Activated CD4-positive, alpha-beta T cell treated with anti-CD3 and anti-CD28 coated beads, Interleukin-2, Interleukin-4, amounts not matched to agents 100 ng/mL and 50 ng/mL, durations not matched to agents 16 hours and 8 hours (primary cell): ENCODE results near the gene PLAU.
"Not testable (repeated sequence)": the region's sequence is repeated elsewhere in the genome, so short reads cannot be mapped to it uniquely, and the experiment has no call there.

ENCODE experiments used
- DNase-seq: peaks from one replicate; pipeline ENCODE4 v3.0.0-alpha.2; 2020; ENCODE audit warnings: low spot score

The PLAU gene

DNA sequence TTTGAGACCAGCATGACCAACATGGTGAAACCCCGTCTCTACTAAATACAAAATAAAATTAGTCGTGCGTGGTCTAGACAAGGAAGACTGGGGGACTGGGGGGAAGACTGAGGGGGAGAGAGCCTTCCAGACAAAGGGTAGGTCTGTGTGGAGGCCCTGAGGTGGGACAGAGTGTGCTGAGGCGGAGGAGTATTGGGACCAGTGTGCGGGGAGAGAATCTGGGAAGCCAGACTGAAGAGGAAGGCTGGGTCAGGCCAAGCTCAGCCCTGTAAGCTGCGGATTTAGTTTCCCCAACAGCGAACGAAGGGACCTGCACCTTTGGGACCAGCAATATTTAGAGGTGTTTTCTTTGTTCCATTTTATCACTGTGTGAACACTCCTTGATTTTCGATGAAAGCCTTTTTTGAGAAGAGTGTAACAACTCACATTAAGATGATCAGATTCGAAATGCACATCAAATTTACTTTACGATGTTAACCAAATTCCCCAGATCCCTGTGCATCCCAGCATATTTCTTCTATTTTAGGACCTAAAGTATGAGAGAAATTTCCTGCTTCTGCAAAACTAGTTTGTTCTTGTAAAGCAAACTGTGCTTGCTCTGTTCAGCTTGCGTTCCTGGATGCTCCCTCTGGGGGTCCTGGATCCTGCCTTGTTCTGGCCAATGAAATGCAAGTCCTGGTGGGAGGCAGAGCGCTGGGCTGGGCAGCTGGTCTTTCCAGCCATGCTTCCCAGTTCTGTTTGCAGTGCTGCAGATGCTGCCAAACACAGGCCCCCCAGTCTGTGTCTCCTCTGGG, 39.4 kb downstream of the PLAU start:
- no peak for DNase-seq

DNA sequence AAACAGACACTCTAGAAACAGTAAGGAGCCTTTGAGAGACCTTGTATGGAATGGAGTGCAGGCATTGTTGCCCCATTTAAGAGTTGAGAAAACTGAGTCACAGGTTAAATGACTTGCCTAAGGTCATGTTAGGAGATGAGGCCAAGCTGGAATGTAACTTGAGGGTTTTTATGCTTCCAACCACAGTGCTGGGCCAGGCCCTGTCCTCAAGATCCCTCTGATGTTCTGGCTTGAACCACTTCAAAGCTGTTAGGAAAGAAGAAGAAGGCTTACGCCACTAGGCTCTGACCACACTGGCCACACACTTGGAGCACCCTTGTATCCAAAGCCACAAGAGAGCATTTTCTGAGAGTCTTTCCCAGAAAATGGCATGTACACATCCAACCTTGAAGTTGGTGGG, 42.7 kb downstream of the PLAU start:
- DNase-seq = no peak

DNA sequence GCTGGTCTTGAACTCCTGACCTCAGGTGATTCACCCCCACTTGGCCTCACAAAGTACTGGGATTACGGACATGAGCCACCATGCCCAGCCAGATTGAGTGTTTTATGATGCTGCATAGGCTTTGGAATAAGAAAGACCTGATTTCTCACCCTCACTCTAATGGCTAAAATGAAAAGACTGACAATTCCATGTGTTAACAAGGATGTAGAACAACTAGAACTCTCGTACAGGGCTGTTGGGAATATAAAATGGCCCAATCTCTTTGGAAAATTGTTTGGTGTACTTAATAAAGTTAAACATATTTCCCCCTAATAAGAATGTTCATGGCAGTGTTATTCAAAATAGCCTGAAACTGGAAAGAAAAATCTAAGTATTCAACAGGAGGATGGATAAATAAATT, 43.8 kb downstream of the PLAU start:
- DNase-seq = no peak

DNA sequence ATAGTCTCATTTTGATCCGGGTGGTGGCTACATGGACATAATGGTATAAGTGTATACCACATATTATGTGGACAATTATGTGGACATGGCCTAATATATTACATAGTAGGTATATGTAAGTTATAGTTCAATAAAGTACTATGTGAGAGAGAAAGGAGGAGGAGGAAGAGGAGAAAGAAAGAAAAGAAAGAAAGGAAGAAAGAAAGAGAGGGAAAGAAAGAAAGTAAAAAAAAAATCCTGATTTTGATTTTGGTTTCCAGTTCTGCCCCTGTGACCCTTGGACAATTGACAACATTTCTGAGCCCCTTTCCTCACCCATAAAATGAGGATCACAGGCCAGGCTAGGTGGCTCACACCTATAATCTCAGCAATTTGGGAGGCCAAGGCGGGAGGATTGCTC, 44.8 kb downstream of the PLAU start:
- no peak for DNase-seq

DNA sequence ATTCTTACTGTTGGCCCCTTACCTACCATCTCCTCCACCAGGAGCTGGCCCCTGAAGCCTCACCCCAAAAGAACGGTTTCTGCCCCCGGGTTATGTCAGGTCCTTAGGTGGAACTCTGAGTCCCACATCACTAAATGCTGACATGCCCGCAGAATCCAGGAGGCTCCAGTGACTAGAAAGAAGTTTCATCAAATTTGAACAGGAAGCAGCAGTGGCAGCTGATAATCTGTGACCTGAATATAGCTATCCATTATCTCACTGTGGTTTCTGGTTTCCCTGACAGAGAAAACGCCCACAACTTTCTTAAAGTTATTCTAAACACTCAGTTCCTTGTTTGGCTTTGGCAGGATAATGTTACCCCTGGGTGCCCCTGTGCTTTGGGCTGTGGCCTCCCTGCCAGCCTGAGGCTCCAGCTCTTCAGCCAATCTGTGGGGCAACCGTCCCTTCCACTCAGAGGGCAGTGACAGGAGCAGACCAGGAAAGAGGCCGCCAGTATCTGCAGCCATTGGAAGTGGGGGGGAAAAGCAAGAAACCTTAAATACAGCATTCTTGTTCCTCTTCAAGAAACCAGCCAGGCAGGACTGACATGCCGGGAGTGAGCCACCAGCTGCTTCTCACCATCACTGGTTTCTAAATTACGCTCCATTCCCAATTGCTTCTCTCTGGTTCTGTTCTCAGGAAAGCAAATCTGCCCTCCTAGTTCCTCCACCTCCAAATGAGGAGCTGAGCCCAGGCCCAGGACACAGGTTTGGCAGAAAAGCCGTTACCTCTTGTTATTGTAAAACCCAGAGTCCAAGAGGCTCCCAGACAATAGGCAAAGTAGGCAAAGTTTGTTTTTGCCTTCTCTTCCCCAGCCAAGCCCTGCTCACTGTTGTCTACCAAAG, 45.8 kb downstream of the PLAU start:
- DNase-seq = peak; percentile 69

DNA sequence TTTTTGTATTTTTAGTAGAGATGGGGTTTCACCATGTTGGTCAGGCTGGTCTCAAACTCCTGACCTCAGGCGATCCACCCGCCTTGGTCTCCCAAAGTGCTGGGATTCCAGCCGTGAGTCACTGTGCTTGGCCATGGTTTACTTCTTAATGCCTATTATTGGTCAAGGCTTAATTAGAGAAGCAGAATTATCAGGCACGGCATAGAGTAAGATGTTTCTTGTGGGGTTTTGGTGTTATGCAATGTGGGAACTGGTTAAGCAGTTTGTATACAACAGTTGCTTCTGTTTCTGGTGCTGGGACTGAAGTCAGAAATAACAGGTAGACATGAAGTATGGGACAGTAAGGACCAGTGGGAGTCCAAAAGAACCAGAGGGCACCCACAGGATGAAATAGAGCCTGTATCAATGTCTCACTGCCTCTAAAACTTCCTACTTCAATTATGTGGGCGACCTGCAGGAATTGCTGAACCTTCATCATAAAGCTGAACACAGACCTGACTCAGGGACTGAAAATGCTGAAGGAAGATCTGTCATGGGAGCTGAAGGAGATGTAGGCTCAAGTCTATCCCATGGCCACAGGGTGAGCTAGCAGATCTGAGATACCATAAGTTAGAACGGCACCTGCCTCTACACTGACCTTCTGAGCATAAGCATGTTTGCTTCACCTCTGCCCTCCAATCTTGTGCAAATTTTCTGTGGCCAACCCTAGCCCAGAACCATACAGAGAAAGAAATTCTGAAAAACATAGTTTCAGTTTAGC, 48.7 kb downstream of the PLAU start:
- no peak for DNase-seq

DNA sequence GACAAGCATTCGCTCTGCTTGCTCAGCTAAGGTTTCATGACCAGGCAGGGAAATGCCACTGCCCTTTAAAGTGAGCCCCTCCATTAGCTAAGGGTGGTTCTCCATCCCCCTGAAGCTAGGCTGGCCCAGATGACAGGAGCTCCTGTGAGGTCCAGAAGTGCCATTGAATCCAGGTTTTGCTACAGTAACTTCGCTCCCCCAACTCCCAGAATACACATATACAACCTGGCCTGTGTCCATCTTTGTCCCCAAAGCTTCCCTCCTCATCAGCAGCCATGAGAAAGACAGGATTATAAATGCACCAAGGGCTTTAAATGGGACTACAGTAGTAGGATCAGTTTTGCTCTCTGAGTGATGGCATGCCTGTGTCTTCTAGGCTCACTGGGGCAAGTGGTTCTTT, 51.5 kb downstream of the PLAU start:
- DNase-seq = no peak

DNA sequence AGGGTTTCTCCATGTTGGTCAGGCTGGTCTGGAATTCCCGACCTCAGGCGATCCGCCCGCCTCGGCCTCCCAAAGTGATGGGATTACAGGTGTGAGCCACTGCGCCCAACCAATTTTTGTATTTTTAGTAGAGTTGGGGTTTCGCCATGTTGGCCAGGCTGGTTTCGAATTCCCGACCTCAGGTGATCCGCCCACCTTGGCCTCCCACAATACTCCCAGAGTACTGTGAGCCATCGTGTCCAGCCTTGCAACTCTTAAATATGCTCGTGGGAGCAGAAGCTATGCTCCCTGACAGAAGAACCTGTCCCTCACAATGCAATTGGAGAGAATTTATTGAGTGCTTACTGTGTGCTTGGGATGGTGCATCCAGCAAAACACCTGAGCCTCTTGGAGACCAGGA, 52.6 kb downstream of the PLAU start:
- DNase-seq = not testable (repeated sequence)

DNA sequence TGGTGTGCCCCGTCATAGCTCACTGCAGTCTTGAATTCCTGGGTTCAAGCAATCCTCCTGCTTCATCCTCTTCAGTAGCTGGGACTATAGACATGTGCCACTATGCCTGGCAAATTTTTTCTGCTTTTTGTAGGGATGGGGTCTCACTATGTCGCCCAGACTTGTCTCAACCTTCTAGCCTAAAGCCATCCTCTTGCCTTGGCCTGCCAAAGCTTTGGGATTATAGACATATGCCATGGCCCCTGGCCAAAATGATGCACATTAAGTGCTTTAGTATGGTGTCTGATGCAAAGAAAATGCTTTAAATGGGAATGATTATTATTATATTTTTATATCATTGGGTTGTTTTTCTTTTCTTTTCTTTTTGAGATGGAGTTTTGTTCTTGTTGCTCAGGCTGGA, 53.8 kb downstream of the PLAU start:
- DNase-seq = no peak

DNA sequence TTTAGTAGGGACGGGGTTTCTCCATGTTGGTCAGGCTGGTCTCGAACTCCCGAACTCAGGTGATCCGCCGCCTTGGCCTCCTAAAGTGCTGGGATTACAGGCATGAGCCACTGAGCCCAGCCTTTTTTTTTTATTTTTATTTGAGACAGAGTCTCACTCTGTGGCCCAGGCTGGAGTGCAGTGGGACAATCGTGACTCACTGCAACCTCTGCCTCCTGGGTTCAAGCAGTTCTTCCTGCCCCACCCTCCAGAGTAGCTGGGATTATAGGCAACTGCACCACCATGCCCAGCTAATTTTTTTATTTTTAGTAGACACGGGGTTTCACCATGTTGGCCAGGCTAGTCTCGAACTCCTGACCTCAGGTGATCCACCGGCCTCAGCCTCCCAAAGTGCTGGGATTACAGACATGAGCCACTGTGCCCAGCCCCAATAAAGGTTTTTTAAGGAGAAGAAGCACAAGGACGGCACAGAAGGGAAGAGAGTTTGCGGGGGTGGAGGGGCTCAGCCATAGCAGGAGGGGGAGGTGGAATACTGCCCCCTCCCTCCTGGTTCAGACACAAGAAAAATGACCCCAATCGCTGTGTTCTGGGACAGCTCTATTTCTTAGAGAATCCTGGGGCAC, 54.4 kb downstream of the PLAU start:
- not testable (repeated sequence) for DNase-seq

DNA sequence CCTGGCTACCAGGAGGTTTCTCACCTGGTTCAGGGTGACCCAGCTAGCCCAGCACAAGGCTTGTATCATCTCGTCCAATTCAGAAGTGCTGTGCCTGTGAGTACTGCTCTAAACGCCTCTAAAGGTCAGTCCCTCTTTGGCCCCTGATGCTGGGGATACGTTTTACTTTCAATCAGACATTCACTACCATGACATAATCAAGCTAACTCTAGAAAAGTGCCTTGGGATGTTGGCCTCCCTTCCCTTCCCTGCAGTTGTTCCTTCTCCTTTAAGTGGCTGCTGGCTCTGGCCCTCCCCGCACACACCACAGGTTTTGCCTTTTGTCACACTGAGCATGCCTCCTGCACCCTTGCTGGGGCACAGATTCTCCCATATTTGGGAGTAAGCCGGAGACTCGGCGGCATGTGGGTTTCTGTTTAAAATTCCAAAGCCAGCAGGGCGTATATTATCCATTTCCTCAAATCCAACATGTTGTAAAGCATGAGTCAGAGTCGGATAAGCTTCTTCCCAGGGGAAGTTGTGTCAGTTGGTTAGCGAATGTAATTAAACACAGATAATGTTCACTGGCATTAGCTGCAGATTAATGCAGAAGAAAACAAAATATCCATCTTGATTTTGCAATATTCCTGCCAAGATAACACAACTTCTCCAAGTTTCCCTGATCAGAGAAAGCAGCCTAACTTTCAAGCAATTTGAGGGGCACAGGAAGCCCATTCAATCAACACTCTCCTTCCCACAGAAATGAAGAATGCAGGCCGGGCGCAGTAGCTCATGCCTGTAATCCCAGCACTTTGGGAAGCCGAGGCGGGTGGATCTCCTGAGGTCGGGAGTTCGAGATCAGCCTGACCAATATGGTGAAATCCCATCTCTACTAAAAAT, 55.2 kb downstream of the PLAU start:
- no peak for DNase-seq

DNA sequence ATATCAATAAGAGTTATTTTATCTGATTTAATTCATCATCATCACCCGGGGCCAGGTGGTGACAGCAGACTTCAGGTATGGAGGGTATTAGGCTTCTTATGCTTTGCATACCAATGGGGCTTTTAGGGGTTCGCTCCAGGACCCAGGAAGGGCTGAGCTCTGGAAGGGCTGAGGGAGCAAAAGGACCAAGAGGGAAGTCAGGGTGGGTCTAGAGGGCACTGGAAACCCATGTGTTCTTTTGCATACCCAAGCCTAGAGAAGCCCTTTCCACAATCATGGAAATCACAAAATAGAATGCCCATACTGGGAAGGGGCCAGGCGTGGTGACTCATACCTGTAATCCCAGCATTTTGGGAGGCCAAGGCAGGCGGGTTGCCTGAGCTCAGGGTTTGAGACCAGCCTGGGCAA, 56.1 kb downstream of the PLAU start:
- DNase-seq = no peak
